ENCODE measurements around the gene ZNF682. TPM values are rescaled to one million over a fixed set of nuclear protein-coding genes. Genes with fewer than 3 reads are reported as not detected.
A peak's percentile ranks its signal among the peaks of the same experiment; 100 is the strongest.

ZNF682 gene
- total and polyA plus RNA-seq, 2 of the 4 experiments (the other 2 are of a cell fraction): 1.7 to 4.8 TPM

GRCh38 chr19:19956434-19957075, 82.8 kb downstream of the ZNF682 start:
- H3K79me1 ChIP-seq (ENCODE audit: low read depth in 1 of 2, low read length in 2 of 2): no peaks in the 10 kb centered on the region
- H3K18ac ChIP-seq (ENCODE audit: low read depth, low read length): no peak overlapping the region
- ATAC-seq (ENCODE audit: low read depth): no peak
- dilution Hi-C loops (cut with HindIII; ENCODE audit: low sequenced_read_pairs, unreplicated experiment) (no loop called here), intact Hi-C loops (cut with micrococcal nuclease) (no loop called here), in situ Hi-C loops (cut with MboI; ENCODE audit: low sequenced_read_pairs) (loop anchor here (25.0 kb wide), 1 partner anchor 419 kb away; the partner anchor contains the start of genes CILP2 and YJEFN3)
- no peak overlapping the region for H3K4ac ChIP-seq (ENCODE audit: low read depth, low read length)
- peaks cover 16% of the 10 kb centered on the region; the same call in 1 of the 2 replicates for H3K9me3 ChIP-seq (ENCODE audit: control insufficient read depth, insufficient read depth, low read length)
- H3K4me1 ChIP-seq (ENCODE audit: control insufficient read depth, insufficient read depth, low read length): peaks cover 7% of the 10 kb centered on the region
- TF ChIP-seq NFE2L2 (IDR thresholded peaks at IDR 0.05; ENCODE audit: low read depth, low read length) (no peak), RFX5 (IDR thresholded peaks at IDR 0.05; ENCODE audit: low read depth, low read length) (no peak), RAD21 (IDR thresholded peaks at IDR 0.05; ENCODE audit: low read length) (no peak), CTCF (conservative IDR thresholded peaks at IDR 0.05; ENCODE audit: low read depth, low read length) (no peak), ELK1 (IDR thresholded peaks at IDR 0.05; ENCODE audit: borderline replicate concordance, low read depth, low read length) (no peak), FOS (IDR thresholded peaks at IDR 0.05; ENCODE audit: low read depth, low read length) (no peak), MXI1 (IDR thresholded peaks at IDR 0.05; ENCODE audit: borderline replicate concordance, low read depth, low read length) (no peak), MAFK (IDR thresholded peaks at IDR 0.05; ENCODE audit: low read depth, low read length) (no peak), BHLHE40 (IDR thresholded peaks at IDR 0.05; ENCODE audit: low read depth, low read length) (no peak), MAZ (IDR thresholded peaks at IDR 0.05; ENCODE audit: borderline replicate concordance, low read depth, low read length) (no peak), RCOR1 (IDR thresholded peaks at IDR 0.05; ENCODE audit: insufficient replicate concordance, low read length) (no peak), CEBPB (IDR thresholded peaks at IDR 0.05; ENCODE audit: low read depth, low read length) (no peak), POLR2A (IDR thresholded peaks at IDR 0.05; ENCODE audit: low read depth, low read length) (no peak), SMC3 (IDR thresholded peaks at IDR 0.05; ENCODE audit: low read depth, low read length) (no peak), CHD1 (IDR thresholded peaks at IDR 0.05; ENCODE audit: low read depth, low read length) (no peak)
- TF ChIP-seq, protein P1, sequence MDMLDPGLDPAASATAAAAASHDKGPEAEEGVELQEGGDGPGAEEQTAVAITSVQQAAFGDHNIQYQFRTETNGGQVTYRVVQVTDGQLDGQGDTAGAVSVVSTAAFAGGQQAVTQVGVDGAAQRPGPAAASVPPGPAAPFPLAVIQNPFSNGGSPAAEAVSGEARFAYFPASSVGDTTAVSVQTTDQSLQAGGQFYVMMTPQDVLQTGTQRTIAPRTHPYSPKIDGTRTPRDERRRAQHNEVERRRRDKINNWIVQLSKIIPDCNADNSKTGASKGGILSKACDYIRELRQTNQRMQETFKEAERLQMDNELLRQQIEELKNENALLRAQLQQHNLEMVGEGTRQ (IDR thresholded peaks at IDR 0.05; ENCODE audit: low read depth, low read length): no peak
- H2BK120ac ChIP-seq (ENCODE audit: low read depth, low read length): no peak overlapping the region
- no peak overlapping the region for H3K27ac ChIP-seq (ENCODE audit: insufficient read depth, low read length)
- no peak overlapping the region for H3K4me3 ChIP-seq (ENCODE audit: insufficient read depth, low read depth, low read length)
- no peak overlapping the region for H4K91ac ChIP-seq (ENCODE audit: insufficient read depth, low read depth, low read length)
- no TSS peak for BruUV-seq (replicated peaks)
- H2AFZ ChIP-seq (replicated peaks; ENCODE audit: low read length, poor library complexity): peak overlapping the region; percentile 43
- no peaks in the 10 kb centered on the region for H3K9me1 ChIP-seq (ENCODE audit: insufficient read depth, low read length)
- H3K4me2 ChIP-seq (ENCODE audit: low read depth, low read length): no peak overlapping the region
- no peak overlapping the region for H3K14ac ChIP-seq (replicated peaks; ENCODE audit: low read depth, low read length)
- 8% methylated on average over 6 of the region's 15 CpGs; no CpG with 5 or more reads in 1 of the 2 experiments for WGBS, 2 experiments (ENCODE audit: extremely low coverage in 2 of 2, insufficient read length in 1 of 2)
- H2AK9ac ChIP-seq (replicated peaks; ENCODE audit: low read depth, low read length, poor library complexity): no peak overlapping the region
- DNase-seq: no peak
- no peak overlapping the region for H2BK5ac ChIP-seq (ENCODE audit: low read depth, low read length, poor library complexity, severe bottlenecking)
- H3K27me3 ChIP-seq (ENCODE audit: control insufficient read depth, insufficient read depth, low read length): no peaks in the 10 kb centered on the region
- CTCF ChIA-PET: no interaction called here
- POLR2A ChIA-PET (ENCODE audit: unreplicated experiment): no interaction called here
- no peak overlapping the region for H4K5ac ChIP-seq (ENCODE audit: low read depth, low read length)
- H3K9ac ChIP-seq (ENCODE audit: low read depth, low read length): no peak overlapping the region
- no peak overlapping the region for H3K23ac ChIP-seq (ENCODE audit: low read depth, low read length)
- H2BK20ac ChIP-seq (ENCODE audit: low read depth, low read length): no peak overlapping the region
- no peaks in the 10 kb centered on the region for H3K36me3 ChIP-seq (ENCODE audit: control insufficient read depth, insufficient read depth, low read length)
- no peak overlapping the region for H2AK5ac ChIP-seq (ENCODE audit: low read depth, low read length)
- no peaks in the 10 kb centered on the region for H4K20me1 ChIP-seq (ENCODE audit: insufficient read depth, low read length)
- H2BK15ac ChIP-seq (ENCODE audit: low read depth, low read length): no peak overlapping the region
- H3K56ac ChIP-seq (ENCODE audit: extremely low read depth, insufficient read depth, low read length): no peak overlapping the region
- H4K8ac ChIP-seq (ENCODE audit: low read depth in 2 of 2, low read length in 2 of 2): no peak overlapping the region
